Measurements from ENCODE around the gene KRTAP5-7.

KRTAP5-7 gene

DNA sequence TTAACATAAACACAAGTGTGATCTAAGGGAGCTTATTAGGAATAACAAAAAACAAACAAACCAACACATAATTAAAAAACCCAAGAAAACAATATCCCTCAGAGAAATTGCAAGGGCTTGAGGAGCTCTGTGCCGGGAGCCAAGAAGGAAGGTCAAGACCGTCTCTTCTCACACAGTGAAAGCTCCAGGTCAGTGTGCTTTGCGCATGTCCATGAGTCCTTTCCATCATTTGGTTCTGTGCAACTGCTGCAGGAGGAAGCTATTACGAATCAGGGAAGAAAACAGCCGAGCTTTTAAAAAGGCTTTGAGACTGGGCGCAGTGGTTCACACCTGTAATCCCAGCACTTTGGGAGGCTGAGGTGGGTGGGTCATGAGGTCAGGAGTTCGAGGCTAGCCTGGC is 15.3 kb downstream of the KRTAP5-7 start:
- in situ Hi-C loops (cut with HindIII; ENCODE audit: low sequenced_read_pairs): no loop called here
- no peak overlapping the region for H3K4me3 ChIP-seq (ENCODE audit: low read depth, low read length)
- DNase-seq (ENCODE audit: low read depth): no peak
- TF ChIP-seq, protein P1, sequence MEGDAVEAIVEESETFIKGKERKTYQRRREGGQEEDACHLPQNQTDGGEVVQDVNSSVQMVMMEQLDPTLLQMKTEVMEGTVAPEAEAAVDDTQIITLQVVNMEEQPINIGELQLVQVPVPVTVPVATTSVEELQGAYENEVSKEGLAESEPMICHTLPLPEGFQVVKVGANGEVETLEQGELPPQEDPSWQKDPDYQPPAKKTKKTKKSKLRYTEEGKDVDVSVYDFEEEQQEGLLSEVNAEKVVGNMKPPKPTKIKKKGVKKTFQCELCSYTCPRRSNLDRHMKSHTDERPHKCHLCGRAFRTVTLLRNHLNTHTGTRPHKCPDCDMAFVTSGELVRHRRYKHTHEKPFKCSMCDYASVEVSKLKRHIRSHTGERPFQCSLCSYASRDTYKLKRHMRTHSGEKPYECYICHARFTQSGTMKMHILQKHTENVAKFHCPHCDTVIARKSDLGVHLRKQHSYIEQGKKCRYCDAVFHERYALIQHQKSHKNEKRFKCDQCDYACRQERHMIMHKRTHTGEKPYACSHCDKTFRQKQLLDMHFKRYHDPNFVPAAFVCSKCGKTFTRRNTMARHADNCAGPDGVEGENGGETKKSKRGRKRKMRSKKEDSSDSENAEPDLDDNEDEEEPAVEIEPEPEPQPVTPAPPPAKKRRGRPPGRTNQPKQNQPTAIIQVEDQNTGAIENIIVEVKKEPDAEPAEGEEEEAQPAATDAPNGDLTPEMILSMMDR (IDR thresholded peaks at IDR 0.05; ENCODE audit: low read depth, low read length, missing control alignments): no peak

DNA sequence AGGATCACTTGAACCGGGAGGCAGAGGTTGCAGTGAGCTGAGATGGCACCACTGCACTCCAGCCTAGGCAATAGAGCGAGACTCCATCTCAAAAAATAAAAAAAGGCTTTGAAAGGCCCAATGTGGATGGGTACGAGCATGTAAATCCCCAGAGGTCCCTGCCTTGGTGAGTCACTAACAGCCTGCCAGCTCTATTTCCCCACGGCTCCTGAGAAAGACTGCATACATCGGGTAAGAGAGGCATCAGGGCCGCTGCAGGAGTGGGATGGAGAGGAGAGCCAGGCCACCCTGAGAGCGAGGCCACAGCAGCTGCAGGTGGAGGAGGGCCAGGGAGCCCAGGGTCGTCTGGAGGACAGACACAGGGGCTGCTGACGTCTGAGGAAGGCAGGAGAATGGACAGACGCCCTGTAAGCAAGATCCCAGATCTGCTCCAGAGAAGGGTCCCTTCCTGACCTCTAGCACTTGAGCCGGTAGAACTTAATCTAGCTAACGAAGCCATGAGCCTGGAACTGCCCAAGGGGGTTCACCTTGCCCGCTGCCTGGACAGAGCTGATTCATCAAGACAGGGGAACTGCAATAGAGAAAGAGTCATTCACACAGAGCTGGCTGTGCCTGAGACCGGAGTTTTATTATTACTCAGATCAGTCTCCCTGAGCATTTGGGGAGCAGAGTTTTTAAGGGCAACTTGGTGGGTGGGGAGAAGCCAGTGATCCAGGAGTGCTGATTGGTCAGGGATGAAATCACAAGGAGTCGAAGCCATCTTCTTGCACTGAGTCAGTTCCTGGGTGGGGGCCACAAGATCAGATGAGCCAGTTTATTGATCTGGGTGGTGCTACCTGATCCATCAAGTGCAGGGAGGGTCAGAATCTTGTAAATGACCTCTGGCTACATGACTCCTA is 16.1 kb downstream of the KRTAP5-7 start:
- no peak overlapping the region for H3K4me3 ChIP-seq (ENCODE audit: low read depth, low read length)
- TF ChIP-seq, protein P1 (IDR thresholded peaks at IDR 0.05; ENCODE audit: low read depth, low read length, missing control alignments): no peak
- no peak for DNase-seq (ENCODE audit: low read depth)
- in situ Hi-C loops (cut with HindIII; ENCODE audit: low sequenced_read_pairs): no loop called here

DNA sequence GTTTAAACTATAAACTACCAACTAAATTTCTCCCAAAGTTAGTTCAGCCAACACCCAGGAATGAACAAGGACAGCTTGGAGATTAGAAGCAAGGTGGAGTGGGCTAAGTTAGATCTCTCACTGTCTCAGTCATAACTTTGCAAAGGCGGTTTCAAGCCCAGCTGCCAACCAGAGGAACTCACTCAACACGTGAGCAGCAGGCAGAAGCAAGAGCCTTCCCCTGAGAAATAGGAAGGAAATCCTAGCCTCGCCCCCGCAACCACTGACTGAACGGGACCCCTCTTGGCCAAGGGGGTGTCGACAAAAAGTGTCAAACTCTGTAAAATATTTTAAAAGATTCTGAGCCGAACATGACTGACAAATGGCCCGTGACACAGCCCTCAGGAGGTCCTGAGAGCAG is 16.8 kb downstream of the KRTAP5-7 start:
- in situ Hi-C loops (cut with HindIII; ENCODE audit: low sequenced_read_pairs): no loop called here
- DNase-seq (ENCODE audit: low read depth): no peak
- TF ChIP-seq, protein P1 (IDR thresholded peaks at IDR 0.05; ENCODE audit: low read depth, low read length, missing control alignments): no peak
- no peak overlapping the region for H3K4me3 ChIP-seq (ENCODE audit: low read depth, low read length)

GRCh38 chr11:71544525-71545214 is 17.6 kb downstream of the KRTAP5-7 start:
- H3K4me3 ChIP-seq (ENCODE audit: low read depth, low read length): no peak overlapping the region
- TF ChIP-seq, protein P1 (IDR thresholded peaks at IDR 0.05; ENCODE audit: low read depth, low read length, missing control alignments): no peak
- DNase-seq (ENCODE audit: low read depth): no peak
- in situ Hi-C loops (cut with HindIII; ENCODE audit: low sequenced_read_pairs): loop anchor here (5.0 kb wide), 1 partner anchor 37 kb away; no protein-coding TSS in a partner anchor

DNA sequence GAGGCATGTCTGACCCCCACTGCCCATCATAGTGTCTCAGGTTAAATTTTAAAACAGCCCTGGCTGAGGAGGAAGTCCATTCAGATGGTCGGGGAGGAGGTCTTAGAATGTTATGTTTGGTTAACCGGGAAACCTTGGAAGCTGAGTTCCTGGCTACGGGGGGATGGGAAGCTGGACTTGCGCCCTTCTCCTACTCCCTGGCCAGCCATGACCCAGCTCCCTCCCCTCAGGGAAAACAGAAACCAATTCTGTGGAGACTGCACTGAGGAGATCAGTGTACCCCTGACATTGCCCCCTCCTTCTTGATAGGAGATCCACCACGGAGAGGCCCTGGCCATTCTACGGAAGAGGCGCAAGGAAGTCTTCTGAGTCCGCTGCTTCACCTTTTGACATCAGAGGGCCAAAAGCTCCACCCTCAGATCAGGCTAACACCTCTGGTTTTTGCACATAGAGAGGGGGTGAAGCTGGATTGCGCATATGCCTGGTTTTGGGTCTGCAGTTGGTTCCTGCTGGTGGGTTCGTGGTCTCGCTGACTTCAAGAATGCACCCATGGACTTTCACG is 18.4 kb downstream of the KRTAP5-7 start:
- H3K4me3 ChIP-seq (ENCODE audit: low read depth, low read length): no peak overlapping the region
- in situ Hi-C loops (cut with HindIII; ENCODE audit: low sequenced_read_pairs): loop anchor here (5.0 kb wide), 1 partner anchor 38 kb away; no protein-coding TSS in a partner anchor
- DNase-seq (ENCODE audit: low read depth): no peak
- TF ChIP-seq, protein P1 (IDR thresholded peaks at IDR 0.05; ENCODE audit: low read depth, low read length, missing control alignments): no peak

GRCh38 chr11:71548120-71548519 is 21.1 kb downstream of the KRTAP5-7 start, which contains the start of gene KRTAP5-9:
Gene KRTAP5-9, plus strand, starts transcription at chr11:71548420. Its CDS starts 238 bp downstream, at chr11:71548658.
- DNase-seq (ENCODE audit: low read depth): no peak
- in situ Hi-C loops (cut with HindIII; ENCODE audit: low sequenced_read_pairs): loop anchor here (5.0 kb wide), 1 partner anchor 41 kb away; no protein-coding TSS in a partner anchor
- TF ChIP-seq, protein P1 (IDR thresholded peaks at IDR 0.05; ENCODE audit: low read depth, low read length, missing control alignments): no peak
- no peak within 1 kb of the TSS for H3K4me3 ChIP-seq (ENCODE audit: low read depth, low read length)
